NT2/D1 (cell line): ENCODE measurements around the gene FERMT2.

ENCODE experiments used
- DNase-seq: peaks from one replicate; pipeline ENCODE4 v3.0.0-alpha.2; 2011; ENCODE audit warnings: low read depth, low spot score
- H3K27me3 ChIP-seq: 2 replicates; pipeline ENCODE4 v1.6.0; 2011; ENCODE audit warnings: mild to moderate bottlenecking; ENCODE audit not compliant: insufficient read length, insufficient read depth
- H3K36me3 ChIP-seq: 2 replicates; pipeline ENCODE4 v1.6.1; 2011; ENCODE audit warnings: mild to moderate bottlenecking, low read length, mixed read lengths; ENCODE audit not compliant: insufficient read depth, insufficient read length
- H3K4me1 ChIP-seq: 2 replicates; pipeline ENCODE4 v1.5.1; 2011; ENCODE audit not compliant: insufficient read depth, insufficient read length
- H3K4me3 ChIP-seq: 2 replicates; pipeline ENCODE4 v1.5.1; 2011; ENCODE audit warnings: low read depth; ENCODE audit not compliant: insufficient read length
- H3K9ac ChIP-seq: 2 replicates; pipeline ENCODE4 v1.6.0; 2011; ENCODE audit warnings: low read depth; ENCODE audit not compliant: insufficient read length
- H3K9me3 ChIP-seq: 2 replicates; pipeline ENCODE4 v1.5.1; 2011; ENCODE audit warnings: mild to moderate bottlenecking, low read length; ENCODE audit not compliant: insufficient read depth
- SUZ12 ChIP-seq: IDR thresholded peaks from 2 replicates; pipeline ENCODE4 v1.6.1; 2011; ENCODE audit not compliant: insufficient read length, insufficient read depth; ENCODE audit errors: extremely low read depth
- YY1 ChIP-seq: IDR thresholded peaks from 2 replicates; pipeline ENCODE4 v1.6.1; 2011; ENCODE audit not compliant: insufficient read length, insufficient read depth
- ZNF274 ChIP-seq: IDR thresholded peaks from 2 replicates; pipeline ENCODE4 v1.6.1; 2011; ENCODE audit warnings: mild to moderate bottlenecking, low read depth, low read length

FERMT2 gene

GRCh38 chr14:52950410-52950897 lies 396 bp downstream of the FERMT2 start:
- Histone ChIP-seq H3K27me3 (no peaks in the 10 kb centered on the region), H3K4me3 (peak overlapping the region; percentile 97), H3K4me1 (no peaks in the 10 kb centered on the region), H3K9me3 (no peaks in the 10 kb centered on the region), H3K9ac (peak overlapping the region; percentile 94), H3K36me3 (peaks cover 21% of the 10 kb centered on the region)
- no peak for DNase-seq
- no peak for TF ChIP-seq SUZ12
- no peak for TF ChIP-seq ZNF274
- no peak for TF ChIP-seq YY1

GRCh38 chr14:52949711-52950409 lies 990 bp downstream of the FERMT2 start:
- TF ChIP-seq YY1: no peak
- Histone ChIP-seq H3K4me3 (peak overlapping the region; percentile 97), H3K4me1 (no peaks in the 10 kb centered on the region), H3K9ac (peak overlapping the region; percentile 94), H3K9me3 (no peaks in the 10 kb centered on the region), H3K36me3 (peaks cover 21% of the 10 kb centered on the region), H3K27me3 (no peaks in the 10 kb centered on the region)
- DNase-seq: no peak

DNA sequence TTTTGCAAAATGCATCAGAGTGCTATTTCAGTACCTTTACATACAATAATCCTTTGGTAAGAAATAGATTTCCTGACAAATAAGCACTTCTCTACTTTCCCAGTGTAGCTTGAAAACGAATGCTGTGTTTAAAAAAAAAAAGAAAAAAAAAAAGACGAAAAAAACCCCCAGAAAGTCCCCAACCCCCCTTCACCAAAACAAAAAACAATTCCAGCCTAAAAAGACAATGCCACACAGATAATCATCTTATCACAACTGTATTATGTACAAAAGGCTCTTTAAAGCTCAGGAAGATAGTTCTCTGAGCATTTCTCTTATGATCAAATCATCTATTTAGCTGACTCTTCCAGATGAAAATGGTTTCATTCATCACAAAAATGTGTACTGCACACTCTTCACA lies 1.6 kb downstream of the FERMT2 start:
- no peak for DNase-seq
- peak overlapping the region; percentile 97 for H3K4me3 ChIP-seq

GRCh38 chr14:52948836-52949235 lies 2.0 kb downstream of the FERMT2 start:
- Histone ChIP-seq H3K36me3 (peaks cover 21% of the 10 kb centered on the region), H3K9ac (peak overlapping the region; percentile 94), H3K4me3 (peak overlapping the region; percentile 97), H3K9me3 (no peaks in the 10 kb centered on the region), H3K4me1 (no peaks in the 10 kb centered on the region), H3K27me3 (no peaks in the 10 kb centered on the region)
- no peak for DNase-seq
- TF ChIP-seq YY1 (no peak), ZNF274 (no peak), SUZ12 (no peak)

More for the DNA sequence above, 1.6 kb downstream of the FERMT2 start:
- peak overlapping the region; percentile 94 for H3K9ac ChIP-seq
- no peaks in the 10 kb centered on the region for H3K27me3 ChIP-seq
- H3K36me3 ChIP-seq: peaks cover 21% of the 10 kb centered on the region
- no peaks in the 10 kb centered on the region for H3K4me1 ChIP-seq
- no peaks in the 10 kb centered on the region for H3K9me3 ChIP-seq
- TF ChIP-seq YY1 (no peak), ZNF274 (no peak), SUZ12 (no peak)

- H3K4me3 ChIP-seq: no peak overlapping the region
- H3K9me3 ChIP-seq: no peaks in the 10 kb centered on the region
- no peak for DNase-seq
- H3K27me3 ChIP-seq: no peaks in the 10 kb centered on the region
- peaks cover 21% of the 10 kb centered on the region for H3K36me3 ChIP-seq
- no peaks in the 10 kb centered on the region for H3K4me1 ChIP-seq
- TF ChIP-seq SUZ12 (no peak), YY1 (no peak), ZNF274 (no peak)
- peak overlapping the region; percentile 18 for H3K9ac ChIP-seq
These were observed 2.8 kb downstream of the FERMT2 start for GRCh38 chr14:52948039-52948438.

GRCh38 chr14:52944254-52944653 lies 6.6 kb downstream of the FERMT2 start:
- no peaks in the 10 kb centered on the region for H3K9me3 ChIP-seq
- H3K9ac ChIP-seq: no peak overlapping the region
- H3K4me3 ChIP-seq: no peak overlapping the region
- no peaks in the 10 kb centered on the region for H3K27me3 ChIP-seq
- H3K36me3 ChIP-seq: peaks cover 21% of the 10 kb centered on the region
- DNase-seq: no peak
- H3K4me1 ChIP-seq: no peaks in the 10 kb centered on the region
- TF ChIP-seq YY1: no peak
- TF ChIP-seq SUZ12: no peak
- TF ChIP-seq ZNF274: no peak

GRCh38 chr14:52939427-52939826 lies 11.4 kb downstream of the FERMT2 start:
- H3K27me3 ChIP-seq: no peaks in the 10 kb centered on the region
- no peaks in the 10 kb centered on the region for H3K9me3 ChIP-seq
- DNase-seq: no peak
- H3K4me3 ChIP-seq: no peak overlapping the region
- H3K9ac ChIP-seq: no peak overlapping the region
- no peak for TF ChIP-seq SUZ12
- TF ChIP-seq YY1: no peak
- no peak for TF ChIP-seq ZNF274
- no peaks in the 10 kb centered on the region for H3K4me1 ChIP-seq
- H3K36me3 ChIP-seq: no peaks in the 10 kb centered on the region

DNA sequence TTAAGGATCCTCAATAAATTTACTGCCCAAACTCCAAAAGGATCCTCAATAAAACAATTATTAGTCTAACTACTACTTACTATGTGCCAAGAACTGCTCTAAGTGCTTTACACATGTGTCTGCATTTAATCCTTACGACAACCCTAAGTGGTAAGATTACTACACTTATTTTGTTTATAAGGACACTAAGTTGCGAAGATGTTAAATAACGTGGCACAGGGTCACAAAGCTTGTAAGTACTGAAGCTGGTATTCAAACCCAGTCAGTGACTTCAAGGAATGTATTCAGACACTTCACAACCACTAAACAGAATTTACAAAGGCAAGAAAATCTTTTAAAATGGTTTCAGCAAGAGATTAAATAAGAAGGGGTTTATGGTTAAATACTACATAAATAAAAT lies 13.0 kb downstream of the FERMT2 start:
- Histone ChIP-seq H3K9ac (no peak overlapping the region), H3K4me1 (no peaks in the 10 kb centered on the region), H3K4me3 (no peak overlapping the region), H3K36me3 (no peaks in the 10 kb centered on the region), H3K9me3 (no peaks in the 10 kb centered on the region), H3K27me3 (no peaks in the 10 kb centered on the region)
- TF ChIP-seq SUZ12: no peak
- TF ChIP-seq YY1: no peak
- TF ChIP-seq ZNF274: no peak
- DNase-seq: no peak
